GM18907 (cell line): Measurements from ENCODE around the gene TMC1.

Source experiments
- ATAC-seq: cut with Tn5 transposase; IDR thresholded peaks from one replicate; pipeline ENCODE4 v1.9.1; 2021; ENCODE audit warnings: mild to moderate bottlenecking, moderate library complexity; ENCODE audit not compliant: unreplicated experiment

The TMC1 gene

DNA sequence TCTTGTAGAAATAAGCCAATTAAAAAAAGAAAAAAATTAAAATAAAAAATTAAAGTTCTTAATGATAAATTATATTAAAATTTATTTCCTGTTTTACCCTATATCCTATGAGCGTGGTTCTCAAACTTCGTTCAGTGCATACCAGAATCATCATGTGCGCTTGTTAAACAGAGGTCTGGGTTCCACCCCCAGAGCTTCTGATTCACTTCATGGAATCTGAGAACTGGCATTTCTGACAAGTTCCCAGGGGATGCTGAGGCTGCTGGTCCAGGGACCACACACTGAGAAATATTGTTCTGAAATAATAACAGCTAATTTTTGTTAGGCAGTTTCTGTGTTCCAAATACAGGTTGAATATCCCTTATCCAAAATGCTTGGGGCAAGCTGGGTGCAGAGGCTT, 79.3 kb downstream of the TMC1 start:
- ATAC-seq: no peak

DNA sequence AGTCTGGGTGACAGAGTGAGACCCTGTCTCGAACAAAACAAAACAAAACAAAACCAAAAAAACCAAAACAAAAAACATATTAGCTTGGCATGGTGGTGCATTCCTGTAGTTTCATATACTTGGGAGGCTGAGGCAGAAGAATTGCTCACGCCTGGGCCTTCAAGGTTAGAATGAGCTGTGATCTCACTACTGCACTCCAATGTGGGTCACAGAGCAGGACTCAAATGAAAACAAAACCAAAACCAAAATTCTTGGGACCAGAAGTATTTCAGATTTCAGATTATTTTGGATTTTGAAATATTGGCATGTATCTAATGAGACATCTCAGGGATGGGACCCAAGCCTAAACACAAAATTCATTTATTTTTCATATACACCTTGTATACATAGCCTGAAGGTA, 80.2 kb downstream of the TMC1 start:
- ATAC-seq: no peak

DNA sequence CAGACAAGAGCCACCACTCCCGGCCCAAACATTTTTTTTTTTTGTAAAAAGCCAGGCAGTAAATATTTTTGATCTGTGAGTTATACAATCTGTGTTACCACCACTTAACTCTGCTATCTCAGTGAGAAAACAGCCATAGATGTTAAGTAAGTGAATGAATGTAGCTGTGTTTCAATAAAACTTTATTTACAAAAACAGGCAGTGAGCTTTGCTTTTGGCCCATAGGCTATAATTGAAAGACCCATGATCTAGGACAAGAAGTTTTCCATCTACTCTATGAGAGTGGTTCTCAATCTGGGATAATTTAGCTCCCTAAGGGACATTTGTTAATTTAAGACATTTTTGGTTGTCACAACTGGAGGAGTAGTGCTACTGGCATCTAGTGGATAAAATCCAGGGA, 91.0 kb downstream of the TMC1 start:
- no peak for ATAC-seq

DNA sequence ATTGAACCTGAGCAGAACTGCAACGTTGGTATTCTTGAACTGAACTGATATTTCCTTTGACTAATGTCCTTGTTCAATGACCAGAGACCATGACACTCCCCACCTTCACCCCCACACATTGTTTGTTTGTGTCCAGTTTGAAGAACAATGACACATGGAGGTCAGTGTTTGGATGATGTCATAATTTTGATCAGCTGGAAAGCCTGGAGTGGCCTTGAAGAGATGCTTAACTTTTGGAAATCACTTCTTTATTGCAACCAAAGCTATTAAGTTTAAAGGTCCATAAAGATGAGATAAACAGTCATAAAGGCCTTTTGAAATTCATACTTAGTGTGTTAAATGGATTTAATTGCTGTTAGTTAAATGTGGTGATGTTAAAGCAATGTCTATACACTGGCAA, 92.7 kb downstream of the TMC1 start:
- no peak for ATAC-seq

DNA sequence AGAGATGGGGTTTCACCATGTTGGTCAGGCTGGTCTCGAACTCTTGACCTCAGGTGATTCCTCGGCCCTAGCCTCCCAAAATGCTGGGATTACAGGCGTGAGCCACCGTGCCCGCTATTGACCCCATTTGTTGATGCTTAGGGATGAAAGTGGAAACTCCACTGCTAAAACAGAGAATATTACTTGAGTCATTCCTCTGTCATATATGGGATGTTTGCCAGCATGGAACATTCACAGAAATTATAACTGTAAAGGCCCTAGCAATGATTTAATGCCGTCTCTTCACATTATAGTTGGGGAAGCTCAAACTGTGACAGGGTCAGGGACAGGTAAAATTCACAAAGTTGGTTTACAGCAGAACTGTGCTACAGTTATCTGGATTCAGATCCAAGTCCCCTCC, 94.5 kb downstream of the TMC1 start:
- ATAC-seq: no peak

DNA sequence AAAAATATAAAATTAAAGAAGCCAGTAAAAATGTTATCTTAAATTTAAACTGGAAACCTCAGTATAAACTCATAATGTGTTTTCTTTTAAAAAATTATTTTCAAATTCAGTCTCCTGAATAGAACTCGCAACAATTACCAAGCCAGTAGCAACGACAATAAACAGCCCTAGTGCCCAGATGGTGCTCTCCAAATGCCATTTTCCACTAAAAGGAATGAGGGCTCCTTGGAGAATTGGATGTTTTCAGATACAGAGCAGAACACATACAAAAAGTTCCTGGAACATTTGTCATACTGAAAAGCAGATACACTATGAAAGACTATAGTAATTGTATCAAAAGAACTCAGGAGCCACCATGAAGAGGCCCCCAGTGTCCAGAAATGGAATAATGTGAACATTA, 97.4 kb downstream of the TMC1 start:
- no peak for ATAC-seq

DNA sequence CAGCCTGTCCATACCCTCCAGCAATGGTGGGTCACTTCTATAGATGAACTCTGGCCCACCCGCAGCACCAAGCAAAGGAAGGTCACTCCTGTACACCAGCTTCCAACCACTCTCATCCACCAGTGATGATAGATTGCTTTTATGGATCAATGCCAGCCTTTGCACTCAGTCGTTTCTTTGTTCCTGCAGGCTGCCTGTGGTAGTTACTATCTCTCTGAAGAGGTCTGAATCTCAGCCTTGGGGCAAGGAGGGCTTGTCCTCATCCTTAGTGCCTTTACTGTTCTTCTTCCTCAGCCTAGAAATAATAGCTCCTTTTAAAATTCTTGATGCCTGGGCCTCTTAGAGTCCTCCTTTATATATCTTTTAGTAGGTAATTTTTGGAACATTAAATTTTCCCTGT, 100.8 kb downstream of the TMC1 start:
- no peak for ATAC-seq

DNA sequence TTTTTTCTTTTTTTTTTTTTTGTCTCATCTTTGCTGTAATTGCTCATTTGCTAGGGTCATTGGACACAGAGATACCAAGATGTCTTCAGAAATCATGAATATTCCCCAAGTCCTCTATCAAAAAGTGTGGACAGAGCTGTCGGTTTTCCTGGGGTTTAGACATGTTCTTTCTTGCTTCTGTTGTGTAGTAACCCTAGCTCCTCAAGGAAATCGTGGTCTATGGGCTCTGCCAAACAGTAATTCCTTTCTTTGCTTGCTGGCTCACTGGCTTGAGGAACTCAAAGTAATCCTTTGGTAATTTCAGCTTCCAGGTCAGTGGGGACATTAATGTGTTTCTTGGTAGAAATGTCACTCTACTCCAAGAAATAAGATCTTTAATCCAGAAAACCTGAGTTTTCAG, 101.7 kb downstream of the TMC1 start:
- ATAC-seq: no peak

DNA sequence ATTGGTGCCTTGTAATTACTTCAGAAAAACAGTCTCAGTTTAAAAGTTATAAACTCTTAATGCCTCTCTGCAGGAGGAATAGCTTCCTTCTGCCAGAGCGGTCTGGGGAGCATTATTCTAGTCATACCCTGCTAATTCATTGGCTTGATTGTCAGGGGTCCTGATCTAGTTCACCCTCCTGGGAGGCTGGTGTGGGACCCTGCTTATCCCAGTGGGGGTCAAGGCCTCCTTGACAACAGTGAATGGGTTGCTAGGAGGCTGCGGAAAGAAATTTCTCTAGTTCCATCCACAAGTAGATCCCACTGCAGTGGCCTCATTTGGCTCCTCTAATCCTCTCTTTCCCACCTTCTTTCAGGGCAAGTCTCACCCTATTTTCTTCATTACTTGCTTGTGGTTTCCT, 105.7 kb downstream of the TMC1 start:
- no peak for ATAC-seq

DNA sequence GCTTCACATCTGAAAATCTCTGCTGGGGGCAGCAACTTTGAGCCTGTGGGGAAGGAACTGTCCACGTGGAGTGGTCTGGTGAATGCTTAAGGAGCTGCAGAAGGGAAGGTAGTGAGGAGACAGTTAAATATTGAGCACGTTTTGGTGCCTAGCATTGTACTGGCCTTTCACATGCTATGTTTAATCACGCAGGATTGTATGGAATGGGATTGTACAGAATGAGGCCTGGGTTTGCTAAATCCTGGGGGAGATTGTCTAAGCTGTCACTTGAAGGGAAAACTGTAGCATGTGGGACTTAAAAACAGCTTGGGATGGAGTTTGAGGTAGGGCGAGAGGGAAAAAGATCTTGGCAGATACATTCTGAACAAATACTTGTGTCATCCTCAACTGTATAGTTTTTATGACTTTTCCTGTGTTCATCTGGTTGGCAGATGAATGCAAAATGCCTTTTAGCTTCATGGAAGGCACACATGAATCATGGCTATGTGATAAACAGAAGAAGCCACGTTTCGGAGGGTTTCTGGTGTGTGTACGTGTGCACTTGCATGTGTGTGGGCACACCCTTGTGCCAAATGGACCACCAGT, 106.6 kb downstream of the TMC1 start:
- no peak for ATAC-seq

DNA sequence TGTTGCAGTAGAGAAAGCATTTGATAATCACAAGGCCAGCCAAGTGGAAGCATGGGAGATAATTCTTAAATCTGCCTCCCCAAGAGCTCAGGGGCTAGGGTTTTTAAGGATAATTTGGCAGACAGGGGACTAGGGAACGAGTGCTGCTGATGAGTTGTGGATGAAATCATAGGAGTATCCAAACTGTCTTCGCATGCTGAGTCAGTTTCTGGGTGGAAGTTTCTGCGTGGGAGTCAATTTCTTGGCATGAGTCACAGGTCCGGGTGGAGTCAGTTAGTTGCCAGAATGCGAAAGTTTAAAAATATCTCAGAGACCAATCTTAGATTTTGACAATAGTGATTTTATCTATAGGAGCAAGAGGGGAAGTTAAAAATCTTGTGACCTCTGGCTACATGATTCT, 112.6 kb downstream of the TMC1 start:
- ATAC-seq: no peak

DNA sequence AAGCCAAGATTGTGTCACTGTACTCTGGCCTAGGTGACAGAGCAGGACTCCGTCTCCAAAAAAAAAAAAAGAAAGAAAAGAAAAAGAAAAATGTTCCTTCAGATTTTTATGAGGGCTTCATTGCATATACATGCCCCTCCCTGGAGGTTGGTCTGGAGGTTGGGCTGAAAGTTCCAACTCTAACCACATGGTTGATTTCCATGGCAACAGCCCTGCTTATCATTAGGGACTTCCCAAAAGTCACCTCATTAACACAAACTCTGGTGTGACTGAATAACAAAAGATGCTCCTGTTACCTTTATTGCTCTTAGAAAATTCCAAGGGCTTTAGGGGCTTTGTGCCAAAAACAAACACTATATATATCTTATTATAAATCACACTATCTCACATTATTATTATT, 113.8 kb downstream of the TMC1 start:
- ATAC-seq: peak; percentile 99

DNA sequence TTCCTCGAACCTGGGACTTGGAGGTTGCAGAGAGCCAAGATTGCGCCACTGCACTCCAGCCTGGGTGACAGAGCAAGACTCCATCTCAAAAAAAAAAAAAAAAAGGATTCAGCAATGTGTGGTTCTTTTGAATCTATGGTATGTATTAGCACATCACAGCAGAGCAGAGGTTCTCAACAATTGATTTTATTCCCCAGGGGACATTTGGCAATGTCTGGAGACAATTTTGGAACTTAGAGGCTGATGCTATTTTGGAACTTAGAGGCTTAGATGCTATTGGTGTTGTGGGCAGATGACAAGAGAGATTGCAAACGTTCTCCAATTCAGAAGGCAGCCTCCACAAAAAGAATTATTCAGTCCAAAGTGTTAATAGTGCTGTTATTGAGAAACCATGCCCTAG, 115.2 kb downstream of the TMC1 start:
- ATAC-seq: no peak

DNA sequence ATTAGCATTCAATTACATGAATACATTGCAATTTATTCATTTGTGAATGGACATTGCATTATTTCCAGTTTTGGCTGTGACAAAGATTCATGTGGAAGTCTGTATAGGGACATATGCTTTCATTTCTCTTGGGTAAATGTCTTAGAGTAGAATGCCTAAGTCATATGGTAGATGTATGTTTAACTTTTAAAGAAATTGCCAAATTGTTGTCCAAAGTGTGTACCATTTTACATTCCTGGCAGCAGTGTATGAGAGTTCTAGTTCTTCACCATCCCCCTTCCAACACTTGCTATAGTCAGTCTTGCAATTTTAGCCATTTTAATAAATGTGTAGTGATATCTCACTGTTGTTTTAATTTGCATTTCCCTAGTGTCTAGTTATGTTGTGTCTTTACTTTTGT, 122.2 kb downstream of the TMC1 start:
- no peak for ATAC-seq

DNA sequence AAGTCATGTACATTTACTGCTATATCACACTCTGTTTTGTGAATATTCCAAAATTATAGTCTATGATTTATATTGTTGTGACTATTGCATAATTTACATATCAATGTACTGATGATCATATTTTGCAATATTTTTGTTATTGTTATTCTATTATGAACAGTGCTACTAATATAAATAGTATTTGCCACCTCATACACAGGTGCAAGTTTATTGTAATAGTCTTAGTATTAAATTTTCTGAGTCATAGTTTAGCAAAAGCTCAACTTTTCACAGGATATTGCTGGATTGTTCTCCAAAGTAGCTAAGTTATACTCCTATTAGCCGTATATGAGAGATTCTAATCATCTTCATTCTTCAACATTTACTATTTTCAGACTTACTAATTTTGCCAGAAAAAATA, 124.7 kb downstream of the TMC1 start:
- no peak for ATAC-seq

DNA sequence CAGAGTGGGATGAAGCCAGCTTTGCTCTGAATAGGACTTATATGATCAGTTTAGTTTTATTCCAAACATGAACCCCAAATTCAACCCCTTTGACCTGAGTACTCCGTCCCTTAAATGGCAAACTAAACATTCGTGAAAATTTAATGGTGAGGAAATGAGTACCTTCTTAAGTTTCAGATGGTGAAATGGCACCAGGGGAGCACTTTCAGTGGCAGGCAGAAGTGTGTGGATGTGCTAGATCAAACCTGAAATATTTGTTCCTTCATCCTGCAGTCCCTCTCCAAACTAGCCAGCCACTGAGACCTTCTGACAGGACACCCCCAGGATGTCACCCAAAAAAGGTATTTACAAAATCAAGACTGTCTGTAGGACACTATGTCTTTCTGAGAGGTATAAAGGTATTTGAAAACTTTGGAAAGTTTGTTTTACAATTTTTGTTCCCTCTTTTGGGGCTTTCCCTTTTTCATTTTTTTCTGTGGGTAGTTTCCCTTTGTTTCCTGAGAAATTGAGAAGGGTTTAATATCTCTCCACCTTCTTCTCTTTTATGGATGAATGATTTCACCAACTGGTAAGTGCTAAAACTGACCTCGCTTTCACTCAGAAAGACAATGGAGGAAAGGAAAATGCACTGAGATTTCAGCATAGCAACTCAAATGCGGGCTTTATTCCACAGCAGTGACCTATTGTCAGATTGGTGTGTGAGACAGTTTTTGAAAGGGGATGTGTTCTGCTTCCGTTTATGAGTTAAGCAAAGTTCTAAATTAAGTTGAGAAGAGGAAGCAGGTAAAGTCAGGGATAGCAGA, 127.1 kb downstream of the TMC1 start:
- ATAC-seq: no peak

DNA sequence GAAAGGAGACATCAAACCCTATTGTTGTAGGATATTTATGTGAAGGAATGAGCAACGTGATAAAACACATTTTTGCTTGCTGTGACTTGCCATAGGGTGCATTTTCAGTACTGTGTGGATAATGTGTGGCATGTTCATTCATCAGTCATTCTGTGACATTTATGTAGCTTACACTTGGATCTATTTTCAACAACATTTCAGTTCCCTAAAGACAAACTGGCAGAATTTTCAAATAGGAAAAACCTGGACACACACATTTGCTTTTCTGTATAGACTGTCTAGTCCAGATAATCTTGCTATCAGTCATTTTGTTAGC, 127.7 kb downstream of the TMC1 start:
- ATAC-seq: no peak

DNA sequence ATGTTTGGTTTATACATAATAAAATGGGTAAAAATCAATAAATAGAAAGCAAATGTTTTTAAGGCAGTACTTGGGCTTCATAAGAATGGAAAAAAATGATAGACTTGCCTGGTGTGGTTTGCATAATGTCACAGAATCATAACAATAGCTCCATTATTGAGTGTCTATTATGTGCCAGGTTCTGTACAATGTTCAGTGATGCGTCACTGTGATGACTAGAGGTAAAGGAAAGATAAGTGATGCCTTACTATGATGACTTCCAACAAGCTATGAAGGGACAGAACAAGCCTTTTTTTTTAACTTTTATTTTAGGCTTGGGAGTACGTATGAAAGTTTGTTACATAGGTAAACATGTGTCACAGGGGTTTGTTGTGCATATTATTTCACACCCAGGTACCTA, 128.8 kb downstream of the TMC1 start:
- no peak for ATAC-seq

DNA sequence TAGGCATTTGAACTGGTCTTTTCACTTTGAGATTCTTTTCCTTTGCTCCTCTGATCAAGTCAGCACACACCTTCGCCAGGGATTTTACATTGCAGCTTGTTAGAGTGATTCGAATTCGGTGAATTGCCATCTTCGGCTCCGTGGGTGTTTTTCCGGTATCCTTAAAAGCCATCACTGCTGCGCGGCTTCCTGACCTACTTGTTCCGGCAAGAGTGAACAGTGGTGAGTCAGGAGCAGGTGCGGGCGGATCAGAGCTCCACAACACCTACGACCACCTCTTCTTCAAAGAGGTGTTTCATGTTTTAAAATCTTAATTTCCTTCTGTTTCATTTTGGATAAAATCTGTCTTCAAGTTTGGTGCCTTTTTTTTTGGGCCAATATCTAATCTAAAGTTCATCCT, 134.6 kb downstream of the TMC1 start:
- no peak for ATAC-seq

DNA sequence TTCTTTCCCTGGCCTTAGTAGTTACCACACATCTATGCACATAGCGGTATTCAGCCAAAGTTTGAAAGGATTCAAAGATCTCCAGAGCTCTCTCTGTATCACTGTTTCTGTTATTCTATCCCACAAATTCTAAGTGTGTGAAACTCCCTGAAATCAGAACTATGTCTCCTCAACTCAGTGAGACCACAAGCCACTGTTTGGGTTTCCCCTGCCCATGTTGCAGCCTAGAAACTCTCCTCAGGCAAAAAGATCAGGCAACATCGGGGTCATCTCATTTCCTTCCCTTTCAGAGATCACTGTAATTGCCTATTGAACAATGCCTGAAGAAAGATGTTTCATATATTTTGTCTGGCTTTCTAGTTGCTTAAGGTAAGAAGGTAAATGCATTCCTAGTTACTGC, 135.6 kb downstream of the TMC1 start:
- no peak for ATAC-seq

DNA sequence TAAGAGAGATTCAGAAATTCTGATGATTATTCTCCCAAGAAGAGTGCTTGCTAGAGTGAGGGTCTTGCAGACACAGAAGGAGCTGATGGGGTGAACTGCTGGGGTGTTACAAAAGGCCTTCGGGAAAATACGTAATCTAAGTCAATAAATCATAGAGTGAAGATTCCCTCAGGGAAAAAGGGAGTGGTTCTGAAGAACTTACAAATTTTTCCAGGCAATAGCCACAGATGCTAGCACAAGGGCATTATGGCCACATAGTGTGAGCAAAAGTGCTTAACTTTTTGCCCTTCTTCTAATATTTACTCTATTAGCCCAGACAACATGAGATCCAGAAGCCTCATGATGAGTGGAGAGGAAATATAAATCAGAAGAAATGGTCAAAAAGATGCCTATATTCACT, 137.3 kb downstream of the TMC1 start:
- ATAC-seq: no peak

DNA sequence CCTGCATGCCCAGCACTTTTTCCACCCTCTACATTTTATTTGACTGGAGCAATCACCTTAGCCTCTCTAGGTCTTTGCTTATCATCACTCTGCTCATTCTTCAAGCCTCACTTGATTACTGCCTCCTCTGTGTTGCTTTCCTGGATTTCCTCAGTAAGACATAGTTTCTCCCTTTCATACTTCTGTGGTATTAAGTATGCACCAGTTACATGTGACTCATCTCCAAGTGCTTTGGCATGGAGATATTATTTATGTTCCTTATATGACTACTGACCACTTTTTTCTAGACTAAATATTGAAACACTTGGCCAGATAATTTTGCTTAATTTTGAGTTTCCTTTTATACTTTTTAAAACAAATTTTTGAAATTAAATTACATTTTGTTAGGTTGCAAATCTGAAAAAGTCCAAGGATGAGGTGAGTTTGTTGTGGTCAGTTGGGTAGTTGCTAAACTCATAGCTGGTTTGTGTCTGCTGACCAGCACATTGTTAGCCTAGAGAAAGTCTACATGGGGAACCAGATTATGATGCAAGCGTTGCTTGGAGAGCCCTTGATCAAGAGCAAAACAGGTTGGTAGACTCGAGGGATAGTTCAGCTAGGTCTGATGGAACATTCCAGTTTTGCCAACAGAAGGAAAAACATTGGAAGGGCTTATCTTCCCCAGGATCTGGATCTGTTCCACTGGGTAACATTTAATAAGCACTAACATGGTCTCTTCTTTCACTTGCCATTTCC, 140.2 kb downstream of the TMC1 start:
- no peak for ATAC-seq
